ENCODE results near the gene MTARC2. TPM values are rescaled to one million over a fixed set of nuclear protein-coding genes. Genes with fewer than 3 reads are reported as not detected.

MTARC2 gene
- total and polyA plus RNA-seq, 2 of the 13 experiments (the other 11 are each of a cell fraction or from before 2014, with no cell fraction given) = 8.5 to 10.1 TPM

DNA sequence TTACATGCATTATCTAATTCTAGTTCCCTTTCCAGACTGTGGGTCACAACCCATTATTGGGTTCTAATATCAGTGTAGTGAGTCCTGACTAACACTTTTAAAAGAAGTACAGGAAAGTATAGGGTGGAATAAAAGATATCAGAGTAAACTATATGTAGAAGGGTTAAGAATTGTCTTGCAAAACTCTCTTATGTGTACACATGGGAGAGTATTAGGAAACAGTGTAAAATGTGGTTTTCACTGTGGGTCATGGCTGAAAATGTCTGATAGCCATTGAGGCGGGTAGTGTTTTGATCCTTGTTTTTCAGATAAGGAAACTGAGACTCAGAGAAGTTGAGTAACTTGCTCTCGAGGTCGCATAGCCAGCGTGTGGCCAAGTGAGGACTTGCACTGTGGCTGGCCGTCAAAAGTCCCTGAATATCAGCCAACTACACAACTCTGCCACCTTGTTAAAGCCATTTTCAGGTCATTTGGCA lies 20.0 kb downstream of the MTARC2 start (continued):
- TF ChIP-seq, protein P1, sequence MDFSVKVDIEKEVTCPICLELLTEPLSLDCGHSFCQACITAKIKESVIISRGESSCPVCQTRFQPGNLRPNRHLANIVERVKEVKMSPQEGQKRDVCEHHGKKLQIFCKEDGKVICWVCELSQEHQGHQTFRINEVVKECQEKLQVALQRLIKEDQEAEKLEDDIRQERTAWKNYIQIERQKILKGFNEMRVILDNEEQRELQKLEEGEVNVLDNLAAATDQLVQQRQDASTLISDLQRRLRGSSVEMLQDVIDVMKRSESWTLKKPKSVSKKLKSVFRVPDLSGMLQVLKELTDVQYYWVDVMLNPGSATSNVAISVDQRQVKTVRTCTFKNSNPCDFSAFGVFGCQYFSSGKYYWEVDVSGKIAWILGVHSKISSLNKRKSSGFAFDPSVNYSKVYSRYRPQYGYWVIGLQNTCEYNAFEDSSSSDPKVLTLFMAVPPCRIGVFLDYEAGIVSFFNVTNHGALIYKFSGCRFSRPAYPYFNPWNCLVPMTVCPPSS (IDR thresholded peaks at IDR 0.05) = no peak
- TF ChIP-seq PRMT3 (CRISPR knock-in tag; IDR thresholded peaks at IDR 0.05; ENCODE audit: borderline replicate concordance, low read depth) = no peak
- no peak for TF ChIP-seq RFX1 (IDR thresholded peaks at IDR 0.05)
- no peak for TF ChIP-seq AKAP8 (CRISPR knock-in tag; IDR thresholded peaks at IDR 0.05)
- no peak for TF ChIP-seq PTBP1 (IDR thresholded peaks at IDR 0.05; ENCODE audit: low read depth, low read length, poor library complexity, severe bottlenecking)
- no peak for TF ChIP-seq ZNF121 (CRISPR knock-in tag; IDR thresholded peaks at IDR 0.05)
- TF ChIP-seq ISX (CRISPR knock-in tag; conservative IDR thresholded peaks at IDR 0.05) = no peak
- TF ChIP-seq, protein P2, sequence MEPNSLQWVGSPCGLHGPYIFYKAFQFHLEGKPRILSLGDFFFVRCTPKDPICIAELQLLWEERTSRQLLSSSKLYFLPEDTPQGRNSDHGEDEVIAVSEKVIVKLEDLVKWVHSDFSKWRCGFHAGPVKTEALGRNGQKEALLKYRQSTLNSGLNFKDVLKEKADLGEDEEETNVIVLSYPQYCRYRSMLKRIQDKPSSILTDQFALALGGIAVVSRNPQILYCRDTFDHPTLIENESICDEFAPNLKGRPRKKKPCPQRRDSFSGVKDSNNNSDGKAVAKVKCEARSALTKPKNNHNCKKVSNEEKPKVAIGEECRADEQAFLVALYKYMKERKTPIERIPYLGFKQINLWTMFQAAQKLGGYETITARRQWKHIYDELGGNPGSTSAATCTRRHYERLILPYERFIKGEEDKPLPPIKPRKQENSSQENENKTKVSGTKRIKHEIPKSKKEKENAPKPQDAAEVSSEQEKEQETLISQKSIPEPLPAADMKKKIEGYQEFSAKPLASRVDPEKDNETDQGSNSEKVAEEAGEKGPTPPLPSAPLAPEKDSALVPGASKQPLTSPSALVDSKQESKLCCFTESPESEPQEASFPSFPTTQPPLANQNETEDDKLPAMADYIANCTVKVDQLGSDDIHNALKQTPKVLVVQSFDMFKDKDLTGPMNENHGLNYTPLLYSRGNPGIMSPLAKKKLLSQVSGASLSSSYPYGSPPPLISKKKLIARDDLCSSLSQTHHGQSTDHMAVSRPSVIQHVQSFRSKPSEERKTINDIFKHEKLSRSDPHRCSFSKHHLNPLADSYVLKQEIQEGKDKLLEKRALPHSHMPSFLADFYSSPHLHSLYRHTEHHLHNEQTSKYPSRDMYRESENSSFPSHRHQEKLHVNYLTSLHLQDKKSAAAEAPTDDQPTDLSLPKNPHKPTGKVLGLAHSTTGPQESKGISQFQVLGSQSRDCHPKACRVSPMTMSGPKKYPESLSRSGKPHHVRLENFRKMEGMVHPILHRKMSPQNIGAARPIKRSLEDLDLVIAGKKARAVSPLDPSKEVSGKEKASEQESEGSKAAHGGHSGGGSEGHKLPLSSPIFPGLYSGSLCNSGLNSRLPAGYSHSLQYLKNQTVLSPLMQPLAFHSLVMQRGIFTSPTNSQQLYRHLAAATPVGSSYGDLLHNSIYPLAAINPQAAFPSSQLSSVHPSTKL (CRISPR knock-in tag; IDR thresholded peaks at IDR 0.05) = peak; percentile 86
- no peak for TF ChIP-seq ZC3H4 (CRISPR knock-in tag; IDR thresholded peaks at IDR 0.05; ENCODE audit: borderline replicate concordance)
- no peak for TF ChIP-seq ZKSCAN8 (CRISPR knock-in tag; IDR thresholded peaks at IDR 0.05; ENCODE audit: borderline replicate concordance)
- peak; percentile 12; the same call in 1 of the 2 replicates for TF ChIP-seq MED1 (CRISPR knock-in tag; IDR thresholded peaks at IDR 0.05)
- no peak for TF ChIP-seq BHLHE40 (IDR thresholded peaks at IDR 0.05; ENCODE audit: low read length)
- TF ChIP-seq, protein P3, sequence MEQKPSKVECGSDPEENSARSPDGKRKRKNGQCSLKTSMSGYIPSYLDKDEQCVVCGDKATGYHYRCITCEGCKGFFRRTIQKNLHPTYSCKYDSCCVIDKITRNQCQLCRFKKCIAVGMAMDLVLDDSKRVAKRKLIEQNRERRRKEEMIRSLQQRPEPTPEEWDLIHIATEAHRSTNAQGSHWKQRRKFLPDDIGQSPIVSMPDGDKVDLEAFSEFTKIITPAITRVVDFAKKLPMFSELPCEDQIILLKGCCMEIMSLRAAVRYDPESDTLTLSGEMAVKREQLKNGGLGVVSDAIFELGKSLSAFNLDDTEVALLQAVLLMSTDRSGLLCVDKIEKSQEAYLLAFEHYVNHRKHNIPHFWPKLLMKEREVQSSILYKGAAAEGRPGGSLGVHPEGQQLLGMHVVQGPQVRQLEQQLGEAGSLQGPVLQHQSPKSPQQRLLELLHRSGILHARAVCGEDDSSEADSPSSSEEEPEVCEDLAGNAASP (CRISPR knock-in tag; IDR thresholded peaks at IDR 0.05; ENCODE audit: borderline replicate concordance) = peak; percentile 63; the same call in 1 of the 2 replicates
- TF ChIP-seq FOXP1 (IDR thresholded peaks at IDR 0.05) = no peak
- peak; percentile 37; the same call in 1 of the 2 replicates for TF ChIP-seq FOXP1 (CRISPR knock-in tag; IDR thresholded peaks at IDR 0.05)
- TF ChIP-seq SUZ12 (IDR thresholded peaks at IDR 0.05; ENCODE audit: low read depth, low read length) = no peak
- TF ChIP-seq ZNF337 (CRISPR knock-in tag; IDR thresholded peaks at IDR 0.05; ENCODE audit: borderline replicate concordance, low read depth) = no peak
- TF ChIP-seq SKI (IDR thresholded peaks at IDR 0.05; ENCODE audit: partially characterized antibody) = peak; percentile 43
- TF ChIP-seq MEIS2 (CRISPR knock-in tag; IDR thresholded peaks at IDR 0.05) = no peak
- TF ChIP-seq, protein P4, sequence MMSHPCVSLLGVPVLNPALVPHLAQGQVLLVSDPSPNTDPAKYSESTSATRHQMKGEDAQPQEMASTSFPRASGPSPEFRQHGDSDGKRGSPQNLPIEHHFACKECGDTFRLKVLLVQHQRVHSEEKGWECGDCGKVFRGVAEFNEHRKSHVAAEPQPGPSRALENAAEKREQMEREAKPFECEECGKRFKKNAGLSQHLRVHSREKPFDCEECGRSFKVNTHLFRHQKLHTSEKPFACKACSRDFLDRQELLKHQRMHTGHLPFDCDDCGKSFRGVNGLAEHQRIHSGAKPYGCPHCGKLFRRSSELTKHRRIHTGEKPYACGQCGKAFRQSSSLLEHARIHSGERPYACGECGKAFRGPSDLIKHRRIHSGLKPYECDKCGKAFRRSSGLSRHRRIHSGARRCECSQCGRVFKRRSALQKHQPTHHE (CRISPR knock-in tag; IDR thresholded peaks at IDR 0.05; ENCODE audit: borderline replicate concordance) = no peak
- TF ChIP-seq, protein P5, sequence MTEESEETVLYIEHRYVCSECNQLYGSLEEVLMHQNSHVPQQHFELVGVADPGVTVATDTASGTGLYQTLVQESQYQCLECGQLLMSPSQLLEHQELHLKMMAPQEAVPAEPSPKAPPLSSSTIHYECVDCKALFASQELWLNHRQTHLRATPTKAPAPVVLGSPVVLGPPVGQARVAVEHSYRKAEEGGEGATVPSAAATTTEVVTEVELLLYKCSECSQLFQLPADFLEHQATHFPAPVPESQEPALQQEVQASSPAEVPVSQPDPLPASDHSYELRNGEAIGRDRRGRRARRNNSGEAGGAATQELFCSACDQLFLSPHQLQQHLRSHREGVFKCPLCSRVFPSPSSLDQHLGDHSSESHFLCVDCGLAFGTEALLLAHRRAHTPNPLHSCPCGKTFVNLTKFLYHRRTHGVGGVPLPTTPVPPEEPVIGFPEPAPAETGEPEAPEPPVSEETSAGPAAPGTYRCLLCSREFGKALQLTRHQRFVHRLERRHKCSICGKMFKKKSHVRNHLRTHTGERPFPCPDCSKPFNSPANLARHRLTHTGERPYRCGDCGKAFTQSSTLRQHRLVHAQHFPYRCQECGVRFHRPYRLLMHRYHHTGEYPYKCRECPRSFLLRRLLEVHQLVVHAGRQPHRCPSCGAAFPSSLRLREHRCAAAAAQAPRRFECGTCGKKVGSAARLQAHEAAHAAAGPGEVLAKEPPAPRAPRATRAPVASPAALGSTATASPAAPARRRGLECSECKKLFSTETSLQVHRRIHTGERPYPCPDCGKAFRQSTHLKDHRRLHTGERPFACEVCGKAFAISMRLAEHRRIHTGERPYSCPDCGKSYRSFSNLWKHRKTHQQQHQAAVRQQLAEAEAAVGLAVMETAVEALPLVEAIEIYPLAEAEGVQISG (CRISPR knock-in tag; IDR thresholded peaks at IDR 0.05) = no peak
- TF ChIP-seq STAT5B (CRISPR knock-in tag; IDR thresholded peaks at IDR 0.05) = no peak

Data from HepG2 (cell line).